ENCODE data around the gene AIFM3.
A peak's percentile ranks its signal among the peaks of the same experiment; 100 is the strongest.

Gene AIFM3

GRCh38 chr22:21010426-21011113, 43.5 kb downstream of the AIFM3 start:
- no peak for DNase-seq

GRCh38 chr22:21012446-21013407, 45.7 kb downstream of the AIFM3 start:
- DNase-seq, result no peak

GRCh38 chr22:21013657-21014201, 46.7 kb downstream of the AIFM3 start:
- DNase-seq, result no peak

GRCh38 chr22:21014202-21014725, 47.2 kb downstream of the AIFM3 start:
- DNase-seq, result peak; percentile 84

- DNase-seq, result no peak
These were observed 47.8 kb downstream of the AIFM3 start, which contains the start of gene P2RX6 for GRCh38 chr22:21014726-21015465. P2RX6 (plus strand) TSS chr22:21015165; CDS start chr22:21015175, 10 bp downstream.

GRCh38 chr22:21015466-21016006, 48.5 kb downstream of the AIFM3 start:
- DNase-seq, result no peak

GRCh38 chr22:21016644-21017420, 49.8 kb downstream of the AIFM3 start:
- no peak for DNase-seq

GRCh38 chr22:21018314-21018713, 51.3 kb downstream of the AIFM3 start:
- DNase-seq, result no peak

GRCh38 chr22:21020802-21021429, 53.9 kb downstream of the AIFM3 start:
- no peak for DNase-seq

GRCh38 chr22:21022507-21022906, 55.5 kb downstream of the AIFM3 start:
- DNase-seq, result no peak

GRCh38 chr22:21022955-21023614, 56.0 kb downstream of the AIFM3 start:
- DNase-seq, result no peak

GRCh38 chr22:21025266-21025665, 58.2 kb downstream of the AIFM3 start:
- no peak for DNase-seq

- DNase-seq, result no peak
These were observed 59.0 kb downstream of the AIFM3 start for GRCh38 chr22:21025763-21026755.

GRCh38 chr22:21026783-21027692, 60.0 kb downstream of the AIFM3 start:
- no peak for DNase-seq

GRCh38 chr22:21028277-21029251, 61.5 kb downstream of the AIFM3 start:
- no peak for DNase-seq

GRCh38 chr22:21029486-21030025, 62.5 kb downstream of the AIFM3 start:
- no peak for DNase-seq

All from activated T-cell treated with anti-CD3 and anti-CD28 coated beads, Interleukin-2, amount 50 U/mL, for 1 hour (primary cell).